ENCODE data around the gene MYH9.
"Not testable (repeated sequence)": the region's sequence is repeated elsewhere in the genome, so short reads cannot be mapped to it uniquely, and the experiment has no call there.

The MYH9 gene

DNA sequence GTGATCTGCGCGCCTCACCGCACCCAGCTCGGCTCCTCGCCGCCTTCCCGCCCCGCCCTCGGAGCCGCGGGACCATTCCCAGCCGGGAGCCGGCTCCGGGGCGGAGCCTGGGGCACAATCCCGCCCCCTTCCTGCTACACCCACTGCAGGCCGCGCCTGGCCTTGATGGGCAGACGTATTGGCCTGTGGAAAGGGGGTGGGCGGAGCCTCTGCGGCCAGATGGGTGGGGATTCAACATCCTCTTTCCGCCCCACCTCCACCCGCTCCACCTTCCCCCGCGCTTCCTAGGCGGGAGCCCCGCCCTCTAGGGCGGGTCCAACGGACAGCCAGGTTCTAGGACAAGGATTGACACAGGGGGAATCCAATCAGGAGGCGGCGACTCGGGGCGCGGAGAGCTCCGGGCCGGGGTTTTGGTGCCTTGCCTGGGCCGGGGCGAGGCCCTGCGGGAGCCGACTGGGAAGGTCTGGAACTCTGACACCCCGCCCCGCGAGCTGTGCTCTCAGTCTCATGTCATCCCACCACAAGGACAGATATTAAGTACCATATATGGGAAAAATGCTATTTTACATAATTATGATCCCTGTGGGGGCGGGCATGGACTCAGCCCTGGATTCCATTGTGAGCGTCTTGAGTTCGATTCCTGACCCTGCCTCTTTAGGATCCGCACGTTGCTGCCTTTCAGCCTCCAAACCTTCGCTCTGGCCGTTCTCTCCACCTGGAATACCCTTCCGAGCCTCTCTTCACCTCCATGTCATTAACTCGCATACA lies at the start of gene MYH9:
MYH9 (minus strand) TSS at position 9 of the 768 bp plus-strand sequence. CDS start 38,731 bp downstream, outside the sequence.
- peak; percentile 99 for DNase-seq

DNA sequence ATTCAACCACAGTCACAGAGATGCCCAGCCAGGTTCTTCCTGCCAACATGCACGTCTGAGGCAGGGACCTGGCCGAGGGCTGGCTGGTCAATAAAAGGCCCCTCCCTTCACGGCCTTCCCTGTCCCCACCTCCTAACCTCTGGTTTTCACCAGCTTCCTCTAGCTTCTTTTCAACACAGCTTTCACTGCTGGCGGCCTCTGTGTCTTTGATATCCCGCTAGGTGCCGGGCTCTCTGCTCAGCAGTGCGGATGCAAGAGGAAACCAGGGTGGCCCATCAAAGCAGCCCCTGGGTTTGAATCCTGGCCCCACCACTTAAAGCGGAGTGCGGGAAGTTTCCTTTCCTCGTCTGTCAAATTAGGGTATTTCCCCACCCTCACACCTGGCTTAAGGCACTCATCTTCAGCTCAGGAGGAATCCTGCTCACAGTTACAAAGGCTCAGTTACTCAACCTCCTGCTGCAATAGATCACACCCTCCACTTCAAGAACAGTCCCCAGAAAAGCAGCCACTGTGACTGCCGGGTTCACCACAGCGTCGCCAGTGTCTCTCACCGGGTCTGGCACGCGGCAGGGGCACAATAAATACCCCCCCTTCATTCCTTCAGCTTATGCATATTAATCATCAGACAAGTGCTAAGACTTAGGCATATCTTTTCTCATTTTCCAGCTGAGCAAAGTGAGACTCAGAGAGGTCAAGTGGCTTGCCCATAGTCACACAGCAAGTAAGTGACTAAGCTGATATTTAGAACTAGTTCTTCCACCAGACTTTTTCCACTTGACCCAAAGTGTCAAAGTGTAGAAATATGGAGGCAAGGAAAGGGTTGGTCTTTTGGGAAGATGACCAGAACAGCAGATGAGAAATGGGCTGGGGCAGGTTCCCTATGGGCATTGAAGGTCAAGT lies 48.0 kb upstream of the MYH9 start:
- DNase-seq = peak; percentile 76

DNA sequence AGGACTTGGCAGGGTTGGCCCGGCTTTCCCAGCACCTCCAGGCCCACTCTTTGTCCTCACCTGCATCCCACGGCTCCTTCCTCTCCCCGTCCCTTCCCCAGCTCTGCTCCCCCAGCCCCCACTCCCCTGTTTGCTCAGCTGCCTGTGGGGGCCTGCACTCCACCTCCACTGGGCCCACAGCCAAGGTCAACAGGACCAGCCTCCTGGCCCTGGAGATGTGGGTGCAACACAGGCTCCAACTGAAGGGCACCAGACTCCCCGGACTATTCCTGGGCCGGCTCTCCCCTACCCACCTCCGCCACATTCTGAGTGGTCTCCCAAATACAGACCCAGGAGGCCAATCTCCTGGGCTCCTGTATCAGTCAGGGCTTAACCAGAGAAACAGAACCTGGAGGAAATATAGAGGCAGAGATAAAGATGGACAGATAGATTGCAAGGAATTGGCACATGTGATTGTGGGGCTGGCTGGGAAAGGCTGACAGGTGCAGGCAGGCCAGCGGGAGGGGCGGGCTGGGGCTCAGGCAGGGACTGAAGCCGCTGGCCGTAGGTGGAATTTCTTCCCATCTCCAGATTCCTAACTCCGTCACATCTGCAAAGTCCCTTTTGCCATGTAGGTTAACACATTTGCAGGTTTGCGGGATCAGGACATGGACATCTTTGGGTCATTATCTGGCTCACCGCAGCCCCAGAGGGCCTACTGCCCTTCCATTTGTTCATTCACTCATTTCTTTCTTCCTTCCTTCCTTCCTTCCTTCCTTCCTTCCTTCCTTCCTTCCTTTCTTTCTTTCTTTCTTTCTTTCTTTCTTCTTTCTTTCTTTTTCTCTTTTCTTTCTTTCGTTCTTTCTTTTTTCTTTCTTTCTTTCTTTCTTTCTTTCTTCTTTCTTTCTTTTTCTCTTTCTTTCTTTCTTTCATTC lies 45.8 kb upstream of the MYH9 start:
- no peak for DNase-seq

DNA sequence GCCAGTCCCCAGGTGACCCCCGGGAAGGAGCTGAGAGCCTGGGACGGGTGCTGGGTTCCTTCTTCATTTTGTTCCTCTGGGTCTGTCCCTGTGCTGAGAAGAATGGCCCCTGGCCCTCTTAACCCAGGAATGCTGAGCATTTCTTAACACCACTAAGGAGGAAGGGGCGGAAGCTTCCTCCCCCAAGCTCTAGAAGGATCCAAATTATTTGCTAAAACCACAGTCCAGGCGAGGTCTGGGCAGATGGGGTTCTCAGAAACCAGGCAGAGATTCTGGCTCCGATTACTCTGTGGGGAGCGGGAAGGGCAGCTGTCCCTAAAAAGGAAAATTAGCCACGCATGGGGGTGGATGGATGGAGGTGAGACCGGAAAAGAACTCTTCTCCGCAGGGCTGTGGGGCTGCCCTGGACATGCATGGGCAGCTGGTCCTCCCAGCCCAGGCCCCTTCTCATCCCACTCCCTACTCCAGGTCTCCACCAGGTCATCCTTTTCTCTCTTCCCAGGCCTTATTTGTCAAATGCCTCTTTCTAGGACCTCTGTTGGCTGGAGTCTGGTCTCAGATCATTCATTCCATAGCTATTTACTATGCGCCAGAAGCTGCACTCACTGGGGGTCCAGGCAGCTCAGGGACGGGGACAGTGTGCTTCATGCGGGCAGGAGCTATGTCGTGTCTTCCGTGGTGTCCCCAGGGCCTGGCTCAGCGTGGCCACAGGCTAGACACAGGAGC lies 45.0 kb upstream of the MYH9 start:
- DNase-seq = no peak

DNA sequence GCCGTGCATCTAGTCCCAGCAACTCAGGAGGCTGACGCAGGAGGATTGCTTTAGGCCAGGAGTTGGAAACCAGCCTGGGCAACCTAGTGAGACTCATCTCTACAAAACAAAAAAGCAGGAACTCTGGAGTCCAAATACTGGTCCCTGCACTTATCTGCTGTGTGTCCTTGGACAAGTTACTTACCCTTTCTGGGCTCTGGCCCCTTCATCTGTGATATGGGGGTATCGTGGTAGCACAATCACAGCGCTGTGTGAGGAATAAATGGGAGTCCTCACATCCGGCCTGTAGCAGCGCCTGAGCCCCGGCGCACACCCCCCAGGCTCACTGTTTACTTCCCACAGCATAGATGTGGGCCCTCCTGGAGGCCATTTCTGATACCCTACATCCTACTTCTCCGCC lies 44.2 kb upstream of the MYH9 start:
- DNase-seq = no peak

DNA sequence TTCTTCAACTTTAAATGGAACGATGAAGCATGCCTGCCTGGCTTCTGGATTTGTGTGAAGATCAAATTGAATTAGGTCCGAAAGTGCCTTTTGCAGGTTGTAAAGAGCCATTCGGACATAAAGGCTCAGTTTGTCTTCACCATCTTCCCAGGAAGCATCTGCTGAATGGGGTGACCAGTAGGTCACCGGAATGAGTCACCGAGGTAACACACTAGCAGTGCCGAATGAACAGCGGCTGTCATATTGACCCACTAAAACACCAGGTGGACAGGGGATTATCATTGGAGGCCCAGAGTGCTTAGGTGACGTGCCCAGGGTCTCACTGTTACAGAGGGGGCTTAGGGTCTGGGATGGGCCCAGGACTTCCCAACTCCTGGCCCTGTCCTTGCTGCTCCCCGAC lies 43.1 kb upstream of the MYH9 start:
- no peak for DNase-seq

DNA sequence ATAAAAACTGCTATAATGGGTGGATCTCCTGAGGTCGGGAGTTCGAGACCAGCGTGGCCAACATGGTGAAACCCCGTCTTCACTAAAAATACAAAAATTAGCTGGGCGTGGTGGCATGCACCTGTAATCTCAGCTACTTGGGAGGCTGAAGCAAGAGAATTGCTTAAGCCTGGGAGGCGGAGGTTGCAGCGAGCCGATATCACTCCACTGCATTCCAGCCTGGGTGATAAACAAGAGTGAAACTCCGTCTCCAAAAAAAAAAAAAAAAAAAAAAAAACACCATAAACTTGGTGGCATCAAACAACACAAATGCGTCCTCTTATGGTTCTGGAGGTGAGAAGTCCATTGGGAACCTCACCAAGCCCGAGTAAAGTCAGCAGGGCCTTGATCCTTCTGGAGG lies 40.2 kb upstream of the MYH9 start:
- DNase-seq = not testable (repeated sequence)

DNA sequence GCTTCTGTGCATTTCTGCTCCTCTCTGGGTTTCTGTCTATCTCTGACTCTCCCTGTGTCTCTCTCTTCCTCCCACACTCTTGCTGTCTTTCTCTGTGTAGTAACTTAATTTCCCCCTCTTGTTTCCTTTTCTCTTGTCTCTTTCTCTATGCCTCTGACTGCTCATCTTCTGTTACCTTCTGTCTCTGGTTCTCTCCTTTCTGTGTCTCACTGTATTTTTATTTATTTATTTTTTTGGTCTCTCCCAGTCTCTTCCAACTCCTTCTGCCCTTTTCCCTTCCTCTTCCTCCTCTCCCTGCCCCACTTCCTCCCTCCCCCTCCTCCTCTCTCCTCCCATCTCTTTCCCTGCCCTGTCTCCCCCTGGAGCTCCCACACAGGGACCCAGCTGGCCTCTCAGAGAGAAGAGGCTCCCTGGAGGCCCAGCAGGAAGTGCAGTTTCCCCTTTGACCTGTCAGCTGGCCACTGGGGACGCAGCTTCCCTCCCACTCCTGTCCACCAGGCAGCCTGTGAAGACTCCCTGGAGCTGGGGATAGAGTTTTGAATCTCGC lies 38.3 kb upstream of the MYH9 start:
- DNase-seq = no peak

DNA sequence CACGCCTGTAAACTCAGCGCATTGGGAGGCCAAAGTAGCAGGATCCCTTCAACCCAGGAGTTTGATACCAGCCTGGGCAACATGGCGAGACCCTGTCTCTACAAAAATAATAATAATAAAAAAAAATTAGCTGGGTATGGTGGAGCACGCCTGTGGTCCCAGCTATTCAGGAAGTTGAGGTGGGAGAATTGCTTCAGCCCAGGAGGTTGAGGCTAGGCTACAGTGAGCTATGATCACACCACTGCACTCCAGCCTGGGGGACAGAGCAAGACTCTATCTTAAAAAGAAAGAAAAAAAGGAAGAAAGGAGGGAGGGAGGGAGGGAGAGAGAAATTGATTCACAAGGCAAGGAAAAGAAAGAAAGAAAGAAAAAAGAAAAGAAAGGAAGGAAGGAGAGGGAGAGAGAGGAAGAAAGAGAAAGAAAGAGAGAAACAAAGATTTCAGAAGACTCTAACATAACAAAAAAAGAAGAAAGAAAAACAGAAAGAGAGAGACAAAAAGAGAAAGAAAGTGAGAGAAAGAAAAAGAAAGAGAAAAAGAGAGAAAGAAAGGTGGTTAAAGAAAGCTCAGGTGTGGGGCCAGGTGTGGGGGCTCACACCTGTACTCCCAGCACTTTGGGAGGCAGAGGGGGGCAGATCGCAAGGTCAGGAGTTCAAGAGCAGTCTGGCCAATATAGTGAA lies 37.3 kb upstream of the MYH9 start:
- no peak for DNase-seq

DNA sequence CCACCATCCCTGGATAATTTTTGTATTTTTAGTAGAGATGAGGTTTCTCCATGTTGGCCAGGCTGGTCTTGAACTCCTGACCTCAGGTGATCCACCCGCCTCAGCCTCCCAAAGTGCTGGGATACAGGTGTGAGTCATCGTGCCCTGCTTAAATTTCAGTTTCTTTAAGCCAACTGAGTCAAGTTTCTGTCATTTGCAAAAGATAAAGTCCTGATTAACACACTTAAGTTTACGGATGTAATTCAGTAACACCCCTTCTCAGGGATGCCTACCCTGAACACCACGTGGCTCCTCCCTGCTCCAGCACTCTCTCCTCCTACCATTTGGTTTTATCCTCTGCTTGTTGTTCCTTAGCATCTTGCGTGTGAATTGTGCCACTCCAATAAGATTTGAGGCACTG lies 36.7 kb upstream of the MYH9 start:
- DNase-seq = not testable (repeated sequence)

DNA sequence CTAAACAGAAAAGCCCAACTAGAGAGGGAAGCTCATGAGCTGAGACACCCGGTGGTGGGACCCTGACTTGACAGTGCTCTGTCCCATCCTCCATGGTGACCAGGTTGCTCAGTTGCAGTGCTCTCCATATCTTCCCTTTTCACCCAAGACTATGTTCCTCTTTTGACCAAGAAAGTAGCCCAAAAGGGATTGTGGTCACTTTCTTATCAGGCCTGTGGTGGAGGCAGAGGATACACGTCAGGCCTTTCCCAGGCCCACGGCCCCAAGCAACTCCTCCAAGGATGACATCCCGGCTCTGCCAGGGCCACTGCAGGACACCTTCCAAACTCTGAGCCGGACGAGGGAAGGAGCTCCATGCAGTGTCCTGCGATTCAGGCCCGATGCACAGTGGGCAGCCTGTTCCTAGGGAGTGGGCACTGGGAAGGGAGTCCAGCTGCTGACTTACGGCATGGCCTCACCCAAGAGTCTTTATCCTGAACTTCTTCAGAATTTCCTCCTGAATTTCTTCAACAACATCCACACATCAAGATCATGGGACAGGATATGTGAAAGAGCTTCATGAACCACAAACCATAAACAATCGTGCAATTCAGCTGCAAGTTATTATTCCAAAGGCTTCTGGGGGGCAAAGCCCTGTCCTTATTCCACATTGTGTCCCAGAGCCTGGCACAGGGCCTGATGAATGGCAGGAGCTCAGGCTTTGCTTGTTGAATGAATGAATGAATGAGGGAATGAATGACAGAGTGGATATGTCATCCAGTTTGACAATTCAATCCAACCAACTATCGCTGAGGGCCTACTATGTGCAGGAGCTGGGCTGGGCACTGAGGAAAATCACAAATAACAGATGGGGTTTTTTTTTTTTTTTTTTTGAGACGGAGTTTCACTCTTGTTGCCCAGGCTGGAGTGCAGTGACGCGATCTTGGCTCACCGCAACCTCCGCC lies 36.0 kb upstream of the MYH9 start:
- no peak for DNase-seq

DNA sequence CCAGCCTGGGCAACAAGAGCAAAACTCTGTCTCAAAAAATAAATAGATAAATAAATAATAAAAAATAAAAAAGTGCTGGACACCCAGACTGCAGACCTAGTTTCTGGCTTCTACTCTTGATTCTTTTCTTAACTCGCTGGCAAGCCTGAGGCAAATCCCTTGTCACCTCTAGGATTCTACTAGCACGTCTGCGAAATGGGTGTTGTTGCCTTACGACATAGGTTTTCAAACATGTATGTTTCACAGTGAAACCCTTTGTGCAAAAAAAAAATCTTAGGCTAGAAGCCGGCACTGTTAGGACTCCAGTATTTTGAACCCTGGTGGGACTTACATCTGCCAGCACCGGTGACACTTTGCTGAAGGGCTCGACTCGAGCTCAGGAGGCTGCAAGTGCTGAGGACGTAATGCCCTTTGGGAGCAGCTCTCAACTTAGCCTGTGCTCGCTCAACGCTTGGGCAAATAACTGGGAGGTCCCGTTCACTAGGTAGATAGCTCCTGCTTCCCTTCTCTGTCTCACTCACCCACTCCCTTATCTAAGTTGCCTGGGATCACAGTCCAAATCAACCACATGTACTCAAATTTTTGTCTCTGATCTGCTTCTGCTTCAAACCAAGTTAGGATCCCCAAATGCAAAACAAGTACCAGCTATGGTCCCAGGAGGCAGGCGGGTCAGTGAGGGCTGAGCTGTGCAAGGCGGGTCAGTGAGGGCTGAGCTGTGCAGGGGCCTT lies 34.7 kb upstream of the MYH9 start:
- no peak for DNase-seq

DNA sequence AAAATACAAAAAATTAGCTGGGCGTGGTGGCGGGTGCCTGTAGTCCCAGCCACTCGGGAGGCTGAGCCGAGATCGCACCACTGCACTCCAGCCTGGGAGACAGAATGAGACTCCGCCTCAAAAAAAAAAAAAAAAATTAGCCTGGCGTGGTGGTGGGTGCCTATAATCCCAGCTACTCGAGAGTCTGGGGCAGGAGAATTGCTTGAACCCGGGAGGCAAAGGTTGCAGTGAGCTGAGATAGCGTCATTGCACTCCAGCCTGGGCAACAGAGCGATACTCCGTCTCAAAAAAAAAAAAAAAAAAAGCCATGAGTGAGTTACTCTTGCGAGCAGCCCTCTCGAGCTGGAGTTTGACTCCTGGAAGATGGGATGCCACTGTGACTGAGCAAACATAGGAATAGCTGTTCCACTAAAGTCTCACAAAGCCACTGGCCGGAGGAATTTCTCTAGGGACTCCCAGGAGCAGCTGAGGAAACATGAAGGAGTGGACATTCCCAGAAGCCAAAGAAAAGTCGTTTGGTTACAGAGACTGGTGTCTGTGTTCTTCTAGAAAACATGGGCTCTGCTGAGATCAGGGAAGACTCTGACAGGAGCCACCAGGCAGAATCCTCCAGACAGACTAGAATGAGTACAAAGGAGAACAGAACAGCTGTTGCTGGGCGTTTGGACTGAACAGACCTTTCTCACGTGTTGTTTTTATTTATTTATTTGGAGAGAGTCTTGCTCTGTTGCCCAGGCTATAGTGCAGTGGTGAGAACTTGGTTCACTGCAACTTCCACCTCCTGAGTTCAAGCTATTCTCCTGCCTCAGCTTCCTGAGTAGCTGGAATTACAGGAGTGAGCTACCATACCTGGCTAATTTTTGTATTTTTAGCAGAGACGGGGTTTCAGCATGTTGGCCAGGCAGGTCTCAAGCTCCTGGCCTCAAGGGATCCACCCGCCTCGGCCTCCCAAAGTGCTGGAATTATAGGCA lies 32.4 kb upstream of the MYH9 start:
- no peak for DNase-seq

DNA sequence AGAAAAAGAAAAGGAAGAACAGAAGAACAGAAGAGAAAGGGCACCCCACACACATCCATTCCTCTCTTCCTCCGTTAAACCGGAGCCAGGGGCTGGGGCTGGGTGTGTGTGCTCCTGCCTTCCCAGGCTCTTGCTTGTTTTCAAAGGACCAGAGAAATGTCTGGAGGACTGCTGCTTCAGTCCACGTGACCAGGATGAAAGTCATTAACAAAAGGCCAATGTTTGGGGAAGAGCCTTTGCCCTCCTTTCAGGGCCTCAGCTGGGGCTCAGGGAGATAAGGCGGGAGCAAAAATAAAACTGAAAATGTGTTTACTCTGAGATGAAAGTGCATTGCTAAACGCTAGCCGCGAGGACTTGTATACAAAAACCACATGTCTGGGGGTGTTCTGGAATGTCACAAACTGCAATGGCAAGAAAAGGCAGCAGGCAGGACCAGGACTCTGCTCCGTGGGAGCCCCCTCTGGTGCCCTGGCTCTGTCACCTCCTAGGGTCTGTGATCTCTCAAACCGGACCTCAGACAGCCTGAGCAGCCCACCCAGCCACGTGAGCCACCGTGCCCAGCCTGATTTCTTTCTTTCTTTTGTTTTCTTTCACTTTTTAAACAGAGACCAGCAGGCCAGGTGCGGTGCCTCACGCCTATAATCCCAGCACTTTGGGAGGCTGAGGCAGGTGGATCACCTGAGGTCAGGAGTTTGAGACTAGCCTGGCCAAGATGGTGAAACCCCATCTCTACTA lies 31.6 kb upstream of the MYH9 start:
- no peak for DNase-seq

DNA sequence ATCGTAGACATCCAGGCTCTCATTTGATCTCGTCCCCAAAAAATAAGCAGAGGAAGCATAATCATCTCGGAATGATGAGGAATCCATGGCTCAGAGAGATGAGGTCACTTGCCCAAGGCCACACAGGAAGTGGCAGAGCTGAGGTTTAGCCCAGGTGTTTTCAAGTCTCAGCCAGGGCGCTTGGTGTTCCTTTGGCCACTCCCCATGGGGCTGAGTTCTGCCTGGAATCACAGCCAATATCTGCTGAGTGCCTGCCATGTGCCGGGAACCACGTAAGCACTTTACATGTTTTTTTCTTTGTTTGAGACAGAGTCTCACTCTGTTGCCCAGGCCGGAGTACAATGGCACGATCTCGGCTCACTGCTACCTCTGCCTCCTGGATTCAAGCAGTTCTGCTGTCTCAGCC lies 29.5 kb upstream of the MYH9 start:
- no peak for DNase-seq

DNA sequence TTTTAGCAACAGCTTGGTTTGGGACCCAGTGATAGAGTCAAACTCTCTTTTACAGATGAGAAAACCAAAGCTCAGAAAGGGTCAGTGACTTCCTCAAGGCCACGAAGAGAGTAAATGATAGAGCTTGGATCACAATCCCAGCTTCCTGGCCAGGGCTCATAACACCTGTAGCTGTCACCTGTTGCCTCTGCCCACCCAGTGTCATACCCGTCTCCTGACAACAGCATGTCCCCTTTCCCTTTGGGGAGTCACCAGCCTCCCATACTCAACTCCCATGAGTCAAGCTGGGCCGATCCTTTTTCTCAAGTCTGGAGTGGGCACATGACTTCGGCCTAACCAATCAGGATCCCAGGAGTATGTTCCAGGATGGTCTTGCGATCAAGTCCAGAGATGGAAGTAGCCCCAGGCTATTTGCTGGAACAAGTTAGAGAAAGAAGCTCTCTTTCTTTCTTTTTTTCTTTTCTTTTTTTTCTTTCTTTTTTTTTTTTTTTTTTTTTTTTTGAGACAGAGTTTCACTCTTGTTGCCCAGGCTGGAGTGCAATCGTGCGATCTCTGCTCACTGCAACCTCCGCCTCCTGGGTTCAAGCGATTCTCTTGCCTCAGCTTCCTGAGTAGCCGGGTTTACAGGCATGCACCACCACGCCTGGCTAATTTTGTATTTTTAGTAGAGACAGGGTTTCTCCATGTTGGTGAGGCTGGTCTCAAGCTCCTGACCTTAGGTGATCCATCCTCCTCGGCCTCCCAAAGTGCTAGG lies 27.8 kb upstream of the MYH9 start:
- no peak for DNase-seq

All from activated CD8-positive, alpha-beta memory T cell treated with anti-CD3 and anti-CD28 coated beads, Interleukin-2, amount 50 U/mL, for 4 hours (primary cell).